ENCODE results near the gene ANO5. TPM values are rescaled to one million over a fixed set of nuclear protein-coding genes. Genes with fewer than 3 reads are reported as not detected.
"Not testable (repeated sequence)": the region's sequence is repeated elsewhere in the genome, so short reads cannot be mapped to it uniquely, and the experiment has no call there.

The ANO5 gene
- polyA plus RNA-seq, 1 donor, result 6.5 TPM

DNA sequence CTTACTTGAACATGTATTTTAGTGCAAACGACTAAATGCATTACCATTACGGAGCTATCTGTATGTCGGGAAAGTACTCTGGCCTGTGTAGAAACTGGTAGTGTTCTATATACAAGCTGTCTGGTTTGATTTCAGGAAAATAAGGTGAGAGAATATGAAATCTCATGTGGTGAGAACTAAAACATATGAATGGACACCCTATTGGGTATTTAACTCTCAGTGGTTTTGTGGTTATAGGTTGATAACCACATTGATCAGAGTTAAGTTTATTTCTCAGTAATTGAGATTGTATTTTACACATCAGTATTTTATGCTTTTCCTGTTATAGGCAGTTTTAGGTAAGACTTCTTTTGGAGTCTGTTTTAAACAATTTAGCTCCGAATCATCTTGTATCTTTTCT, 10.4 kb downstream of the ANO5 start:
- no peak for DNase-seq

DNA sequence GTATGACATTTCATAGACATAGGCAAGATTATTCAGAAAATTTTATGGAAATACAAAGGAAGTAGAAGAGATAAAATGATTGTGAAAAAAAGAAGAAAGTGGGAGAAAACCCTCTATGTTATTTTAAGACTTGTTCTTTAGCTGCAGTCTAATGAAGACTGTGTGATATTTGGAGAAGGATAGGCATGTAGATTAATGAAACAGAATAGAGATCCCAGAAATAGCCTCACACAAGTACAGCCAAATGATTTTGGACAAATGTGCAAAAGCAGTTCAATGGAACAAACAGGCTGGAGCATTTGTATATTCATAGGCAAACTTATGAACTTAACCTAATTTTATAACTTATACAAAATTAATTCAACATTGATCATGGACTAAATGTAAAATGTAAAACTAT, 14.3 kb downstream of the ANO5 start:
- DNase-seq, result no peak

DNA sequence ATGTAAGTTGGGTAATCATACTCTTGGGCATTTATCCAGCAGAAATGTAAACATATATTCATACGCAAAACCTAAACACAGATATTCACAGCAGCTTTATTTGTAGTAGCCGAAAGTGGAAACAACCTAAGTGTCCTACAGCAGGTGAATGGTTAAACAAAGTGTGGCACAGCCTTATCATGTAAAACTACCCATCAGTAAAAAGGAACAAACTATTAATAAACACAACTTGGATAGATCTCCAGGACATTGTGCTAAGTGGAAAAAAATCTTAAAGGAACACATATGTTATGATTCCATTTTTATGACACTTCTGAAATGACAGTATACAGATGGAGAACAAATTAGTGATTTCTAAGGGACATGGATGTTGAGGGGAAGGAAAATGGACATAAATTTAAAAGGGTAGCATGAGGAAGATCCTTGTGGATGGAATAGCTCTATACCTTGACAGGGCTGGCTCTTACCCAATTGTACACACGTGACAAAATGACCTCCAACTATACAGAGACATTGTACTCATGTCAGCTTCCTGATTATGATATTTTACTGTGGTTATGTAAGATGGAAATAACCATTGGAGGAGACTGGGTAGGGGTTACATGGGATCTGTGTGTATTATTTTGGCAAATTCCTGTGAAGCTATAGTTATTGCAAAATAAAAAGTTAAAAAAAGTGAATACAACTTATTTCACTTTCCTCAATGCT, 15.4 kb downstream of the ANO5 start:
- no peak for DNase-seq

DNA sequence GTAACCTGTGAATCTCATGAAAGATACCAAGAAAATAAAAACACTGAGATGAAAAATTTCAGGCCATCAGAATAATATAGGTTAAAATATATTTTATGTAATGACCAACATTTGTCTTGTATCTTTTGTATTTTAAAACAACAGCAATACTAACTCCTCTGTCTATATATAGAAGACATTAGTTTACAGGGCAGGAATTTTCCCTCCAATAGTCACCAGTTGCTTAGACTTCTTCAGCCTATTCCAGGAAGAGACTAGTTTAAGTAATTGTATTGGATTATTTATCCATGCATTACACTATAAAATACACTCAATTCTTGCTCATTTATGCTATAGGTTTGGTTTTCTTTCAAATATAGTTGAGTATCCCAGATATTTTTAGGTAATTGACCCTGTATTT, 24.1 kb downstream of the ANO5 start:
- no peak for DNase-seq

DNA sequence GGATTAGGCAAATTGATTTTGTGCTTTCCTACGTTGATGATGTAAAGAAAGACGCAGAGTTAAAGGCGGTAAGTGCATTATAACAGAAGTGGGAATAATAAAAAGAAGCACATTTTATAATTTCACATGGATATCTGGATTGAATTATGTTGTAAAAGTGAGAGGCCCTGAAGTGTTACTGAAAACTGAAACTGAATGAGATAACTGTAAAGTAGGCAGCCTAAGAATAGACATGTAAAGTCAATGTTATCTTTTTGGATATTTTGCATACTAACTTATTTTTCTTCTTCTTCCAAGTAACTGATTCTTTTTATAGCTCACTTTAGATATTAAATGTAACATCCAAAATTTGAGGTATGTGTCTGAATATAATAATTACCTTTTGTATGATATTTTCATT, 28.3 kb downstream of the ANO5 start:
- DNase-seq, result no peak

DNA sequence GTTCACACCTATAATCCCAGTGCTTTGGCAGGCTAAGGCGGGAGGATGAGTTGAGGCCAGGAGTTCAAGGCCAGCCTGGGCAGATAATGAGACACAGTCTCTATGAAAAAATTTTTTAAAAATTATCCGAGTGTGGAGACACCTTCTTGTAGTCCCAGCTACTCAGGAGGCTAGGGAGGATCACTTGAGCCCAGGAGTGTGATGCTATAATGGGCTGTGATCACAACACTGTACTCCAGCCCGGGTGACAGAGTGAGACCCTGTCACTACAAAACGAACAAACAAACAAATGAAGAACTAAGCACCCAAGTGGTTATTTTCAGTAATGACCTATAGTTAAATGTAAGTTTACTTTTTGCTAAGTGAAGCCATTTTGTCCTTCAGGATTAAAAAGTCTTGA, 32.3 kb downstream of the ANO5 start:
- no peak for DNase-seq

DNA sequence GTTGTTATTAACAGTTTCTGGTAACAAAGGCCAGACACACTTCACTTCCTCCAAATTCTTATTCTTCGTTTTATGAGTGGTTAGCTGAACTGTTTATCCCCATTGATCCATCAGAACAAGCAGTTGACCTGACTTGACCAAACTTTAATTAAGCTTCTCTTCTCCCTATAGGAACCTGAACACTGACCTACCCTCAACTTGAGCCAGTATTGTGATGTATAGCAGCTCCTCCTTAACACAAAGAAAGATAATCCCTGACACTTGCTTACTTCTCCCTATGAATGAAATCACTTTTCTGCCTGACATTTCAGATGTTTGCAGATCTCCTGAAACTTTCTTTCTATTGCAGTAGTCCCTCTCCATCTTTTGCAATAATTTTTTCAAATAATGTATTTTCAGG, 41.9 kb downstream of the ANO5 start:
- DNase-seq, result no peak

DNA sequence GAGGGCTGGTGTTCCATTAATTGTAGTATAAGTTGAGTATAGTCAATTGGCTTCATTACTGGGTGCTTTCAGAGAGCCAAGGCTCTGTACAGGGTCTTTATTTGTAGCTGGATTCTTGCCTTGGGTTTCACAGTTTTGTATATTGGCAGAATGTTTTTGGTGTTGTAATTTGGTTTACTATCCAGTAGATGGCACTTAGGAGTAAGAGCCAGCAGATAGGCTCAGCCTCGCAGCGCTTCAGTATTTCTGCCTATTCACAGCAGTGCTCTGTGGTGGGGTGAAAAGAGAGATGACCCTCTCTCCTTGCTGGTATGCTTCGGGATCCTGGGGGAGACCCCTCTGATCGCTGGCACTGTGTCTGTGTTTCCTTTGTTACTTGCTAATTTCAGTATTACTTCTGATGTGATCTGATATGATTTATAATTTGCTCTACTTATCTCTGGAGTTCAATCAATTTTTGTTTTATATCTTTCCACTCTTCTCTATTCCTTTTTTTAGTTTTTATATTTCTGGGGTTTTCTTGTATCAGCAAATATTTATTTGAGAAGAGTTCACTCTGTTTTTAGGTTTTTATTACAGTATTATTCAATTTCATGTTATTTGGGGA, 52.2 kb downstream of the ANO5 start:
- peak; percentile 17 for DNase-seq

DNA sequence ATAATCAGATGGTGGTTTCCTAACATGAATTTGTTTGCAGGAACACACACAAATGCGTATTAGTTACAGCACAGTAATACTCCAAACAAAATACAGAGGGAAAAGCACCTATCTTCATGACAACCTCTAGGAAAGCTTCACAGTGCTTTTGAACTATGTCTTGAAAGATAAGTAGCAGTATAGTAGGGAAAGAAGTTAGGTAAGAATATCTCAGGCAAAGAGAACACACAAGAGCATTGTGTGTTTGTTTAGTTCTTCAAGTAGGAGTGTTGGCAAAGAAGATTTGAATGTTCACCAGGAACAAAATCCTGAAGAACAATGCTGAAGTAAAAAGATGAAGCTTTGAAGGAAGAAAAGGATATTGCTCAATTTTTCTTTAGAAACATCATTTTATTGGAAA, 54.1 kb downstream of the ANO5 start:
- no peak for DNase-seq

DNA sequence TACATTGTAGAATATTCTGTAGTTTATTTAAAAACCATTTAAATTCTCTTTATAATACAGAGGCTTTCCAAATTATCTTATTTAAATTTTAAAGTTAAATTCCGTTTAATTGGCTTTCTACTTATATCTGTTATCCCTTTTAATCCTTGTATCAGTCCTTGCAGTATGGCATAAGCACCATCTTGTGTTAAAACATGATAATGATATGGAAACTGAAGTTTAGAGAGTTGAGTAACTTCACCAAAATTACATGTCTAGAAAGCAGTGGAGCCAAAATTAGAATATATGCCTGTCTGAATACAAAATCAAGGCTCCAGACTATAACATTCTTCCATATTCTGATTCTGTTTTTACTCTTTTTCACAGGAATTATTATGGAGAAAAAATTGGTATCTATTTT, 57.0 kb downstream of the ANO5 start:
- DNase-seq, result no peak

DNA sequence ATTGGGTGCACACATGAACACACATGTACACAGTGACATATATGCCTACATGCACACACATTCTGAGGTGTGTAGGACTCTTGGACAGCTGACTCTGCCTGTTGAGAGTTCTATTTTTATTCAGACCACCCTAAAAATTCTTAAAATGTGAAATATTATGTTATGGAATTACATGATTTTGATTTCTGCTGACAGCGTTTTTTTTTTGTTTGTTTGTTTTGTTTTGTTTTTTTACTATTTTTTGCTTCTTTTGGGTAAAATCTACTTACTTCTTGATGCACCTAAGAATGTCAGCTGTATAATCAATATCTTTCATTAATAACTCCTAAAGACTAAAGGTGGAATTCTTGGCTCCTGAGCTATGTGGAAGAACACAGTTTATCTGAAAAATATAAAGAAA, 64.0 kb downstream of the ANO5 start:
- DNase-seq, result no peak

DNA sequence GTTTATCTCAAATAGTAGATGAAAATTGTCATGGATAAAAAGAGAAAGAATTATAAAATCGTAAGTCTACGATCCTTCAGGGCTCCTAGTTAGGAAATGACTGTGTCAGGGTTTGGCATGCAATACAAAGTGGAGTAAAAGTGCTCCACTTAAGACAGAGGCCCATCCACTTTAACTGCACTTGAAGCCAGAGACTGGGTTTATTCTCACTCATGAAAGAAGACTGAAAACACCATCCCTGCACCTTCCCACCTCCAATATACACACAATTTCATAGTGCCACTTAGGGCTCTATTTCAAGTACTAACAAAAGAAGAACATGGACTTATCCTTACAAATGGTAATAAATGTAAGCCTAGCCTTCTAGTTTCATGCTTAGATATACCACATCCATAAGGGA, 70.7 kb downstream of the ANO5 start:
- DNase-seq, result no peak

DNA sequence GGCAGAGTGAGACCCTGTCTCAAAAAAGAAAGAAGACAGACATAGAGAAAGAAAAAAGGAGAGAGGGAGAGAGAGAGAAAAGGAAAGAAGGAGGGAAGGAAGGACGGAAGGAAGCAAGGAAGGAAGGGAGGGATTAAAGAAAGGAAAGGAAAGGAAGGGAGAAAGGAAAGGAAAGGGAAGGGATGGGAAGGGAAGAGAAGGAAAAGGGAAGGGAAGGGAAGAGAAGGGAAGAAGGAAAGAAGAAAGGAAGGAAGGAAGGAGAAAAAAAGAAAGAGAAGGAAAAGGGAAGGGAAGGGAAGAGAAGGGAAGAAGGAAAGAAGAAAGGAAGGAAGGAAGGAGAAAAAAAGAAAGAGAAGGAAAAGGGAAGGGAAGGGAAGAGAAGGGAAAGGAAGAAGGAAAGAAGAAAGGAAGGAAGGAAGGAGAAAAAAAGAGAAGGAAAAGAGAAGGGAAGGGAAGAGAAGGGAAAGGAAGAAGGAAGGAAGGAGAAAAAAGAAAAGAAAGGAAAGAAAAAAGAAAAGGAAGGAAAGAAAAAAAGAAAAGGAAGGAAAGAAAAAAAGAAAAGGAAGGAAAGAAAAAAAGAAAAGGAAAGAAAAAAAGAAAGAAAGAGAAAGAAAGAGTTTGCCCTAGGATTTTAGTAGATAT, 76.2 kb downstream of the ANO5 start:
- DNase-seq, result not testable (repeated sequence)

DNA sequence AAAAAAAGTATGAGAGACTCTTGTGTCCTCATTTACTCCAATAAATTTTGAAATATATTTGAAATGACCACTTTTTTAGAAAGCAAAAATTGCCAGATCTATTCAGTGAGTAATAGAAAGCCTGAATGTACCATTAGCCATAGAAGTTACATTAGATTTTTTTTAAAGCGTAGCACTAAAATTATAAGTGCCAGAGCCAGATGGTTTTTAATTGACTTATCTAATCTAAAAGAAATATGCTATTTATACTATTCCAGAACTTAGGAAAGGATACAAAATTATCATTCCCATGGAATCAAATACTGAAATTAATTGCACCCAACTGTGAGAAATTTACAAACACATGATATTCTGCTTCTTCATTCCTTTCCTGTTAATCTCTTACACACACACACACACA, 80.9 kb downstream of the ANO5 start:
- DNase-seq, result no peak

DNA sequence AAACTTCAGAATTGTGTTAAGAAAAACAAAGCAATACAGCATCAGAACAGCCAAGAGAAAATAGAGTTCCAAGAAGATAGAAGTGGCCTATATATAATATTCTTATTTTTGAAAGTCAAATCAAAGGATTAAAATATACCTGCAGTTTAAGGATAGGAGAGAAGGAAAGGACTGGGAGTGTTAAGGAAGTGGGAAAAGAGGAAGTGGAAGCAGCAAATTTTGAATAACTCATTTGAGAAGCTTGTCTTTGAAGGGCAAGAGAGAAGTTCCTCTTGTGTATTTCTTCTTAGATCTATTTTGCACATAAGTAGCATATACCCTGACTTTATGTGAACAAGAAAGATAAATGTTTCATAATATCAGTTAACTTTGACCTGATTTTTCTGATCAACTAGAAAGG, 82.7 kb downstream of the ANO5 start:
- DNase-seq, result no peak

DNA sequence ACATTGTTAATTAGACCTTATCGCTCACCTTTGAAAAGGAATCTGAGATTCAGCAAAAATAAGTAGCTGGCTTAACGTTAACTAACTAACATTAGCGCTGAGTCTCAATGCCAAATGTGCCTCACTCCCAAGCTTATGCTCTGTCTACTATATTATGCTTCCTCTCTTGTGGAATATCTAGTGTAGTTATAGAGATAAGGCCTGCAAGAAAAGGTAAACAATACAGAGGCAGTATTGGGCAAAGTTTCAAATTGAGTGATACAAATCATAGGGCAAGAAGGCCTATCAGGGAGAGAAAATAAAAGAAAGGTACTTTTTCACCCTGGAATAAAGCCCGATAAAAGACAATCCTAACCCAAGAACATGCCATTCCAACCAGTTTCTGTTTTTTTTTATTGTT, 83.7 kb downstream of the ANO5 start:
- no peak for DNase-seq

DNA sequence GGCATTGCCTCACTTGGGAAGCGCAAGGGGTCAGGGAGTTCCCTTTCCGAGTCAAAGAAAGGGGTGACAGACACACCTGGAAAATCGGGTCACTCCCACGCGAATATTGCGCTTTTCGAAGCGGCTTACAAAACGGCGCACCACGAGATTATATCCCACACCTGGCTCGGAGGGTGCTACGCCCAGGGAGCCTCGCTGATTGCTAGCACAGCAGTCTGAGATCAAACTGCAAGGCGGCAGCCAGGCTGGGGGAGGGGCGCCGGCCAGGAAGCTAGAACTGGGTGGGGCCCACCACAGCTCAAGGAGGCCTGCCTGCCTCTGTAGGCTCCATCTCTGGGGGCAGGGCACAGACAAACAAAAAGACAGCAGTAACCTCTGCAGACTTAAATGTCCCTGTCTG, 92.1 kb downstream of the ANO5 start:
- DNase-seq, result not testable (repeated sequence)

DNA sequence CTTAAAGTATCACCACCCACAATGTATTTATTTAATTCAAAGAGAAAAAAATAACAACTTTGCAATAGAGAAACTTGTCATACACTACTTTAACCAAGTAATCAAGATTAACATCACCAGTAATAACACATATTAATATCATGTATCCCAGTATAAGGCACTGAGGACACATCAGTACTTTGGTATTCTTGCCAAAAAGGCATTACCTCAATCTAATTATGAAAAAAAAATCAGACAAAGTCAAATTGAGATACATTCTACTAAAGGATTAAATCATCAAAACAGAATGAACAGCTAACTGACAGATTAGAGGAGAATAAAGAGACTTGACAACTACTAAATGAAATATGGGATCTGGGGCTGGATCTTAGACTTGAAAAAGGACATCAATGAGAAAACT, 109.5 kb downstream of the ANO5 start:
- no peak for DNase-seq

DNA sequence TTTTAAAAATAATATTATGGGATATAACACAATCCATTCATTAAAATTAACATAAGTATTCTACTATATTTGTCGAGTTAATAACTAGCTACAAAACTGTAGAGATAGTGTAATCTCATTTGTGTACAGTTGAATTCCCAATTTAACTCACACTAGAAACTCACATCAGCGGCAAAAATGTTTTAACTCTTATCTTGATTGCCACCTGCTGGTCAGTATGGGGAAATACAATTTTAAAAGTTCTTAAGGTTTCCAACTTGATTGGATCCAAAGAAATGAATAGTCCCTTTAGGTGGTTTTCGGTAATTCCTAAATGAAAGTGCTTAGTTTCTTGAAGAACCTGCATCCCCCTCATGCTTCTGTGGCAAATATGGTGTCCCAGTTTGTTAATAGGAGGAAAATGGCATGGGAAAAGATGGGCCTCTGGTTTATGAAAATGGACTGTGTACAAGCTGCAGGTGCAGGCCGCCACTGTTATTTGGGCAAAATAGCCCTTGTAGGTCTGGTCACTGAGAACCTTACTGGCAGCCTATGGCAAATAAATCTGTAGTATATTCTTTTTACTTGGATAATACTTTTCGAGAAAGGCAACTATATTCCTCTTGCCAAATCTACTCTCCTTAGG, 111.6 kb downstream of the ANO5 start:
- DNase-seq, result peak; percentile 28

DNA sequence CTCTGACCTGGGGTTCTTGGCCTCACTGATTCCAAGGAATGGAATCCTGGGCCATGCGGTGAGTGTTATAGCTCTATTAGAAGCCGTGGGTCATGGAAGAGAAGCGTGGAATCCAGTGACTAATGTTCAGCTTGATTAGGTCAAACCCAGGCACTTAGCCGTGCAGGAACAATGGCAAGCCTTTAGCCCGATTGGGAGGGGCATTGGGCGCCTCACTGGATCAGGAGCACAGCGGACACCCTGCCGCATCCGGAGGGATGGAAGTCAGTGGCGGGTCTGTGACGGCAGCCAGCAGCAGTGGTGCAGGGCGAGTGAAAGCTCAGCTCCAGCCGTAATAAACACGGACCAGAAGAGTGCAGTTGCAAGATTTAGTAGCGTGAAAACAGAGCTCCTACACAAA, 124.8 kb downstream of the ANO5 start:
- no peak for DNase-seq

DNA sequence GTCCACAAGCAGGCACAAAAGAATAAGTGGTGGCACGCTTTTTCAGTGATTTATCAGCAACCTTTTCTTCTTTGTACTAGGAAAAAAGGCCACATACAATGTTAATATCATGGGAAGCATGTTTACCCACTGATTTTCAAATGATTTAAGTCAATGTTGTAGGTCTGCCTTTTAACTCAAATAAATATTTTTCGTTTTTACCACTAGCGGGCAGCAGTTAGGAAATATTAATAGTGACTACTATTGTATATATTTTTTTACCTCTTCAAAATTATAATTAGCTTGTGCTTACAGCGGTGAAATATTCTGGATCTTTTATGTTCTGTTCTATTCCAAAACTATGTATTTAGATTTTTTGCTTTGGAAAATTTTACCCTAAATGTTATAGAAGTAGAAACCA, 138.9 kb downstream of the ANO5 start:
- no peak for DNase-seq
